Measurements from ENCODE around the gene MARF1.
"Not testable (repeated sequence)": the region's sequence is repeated elsewhere in the genome, so short reads cannot be mapped to it uniquely, and the experiment has no call there.

The MARF1 gene

DNA sequence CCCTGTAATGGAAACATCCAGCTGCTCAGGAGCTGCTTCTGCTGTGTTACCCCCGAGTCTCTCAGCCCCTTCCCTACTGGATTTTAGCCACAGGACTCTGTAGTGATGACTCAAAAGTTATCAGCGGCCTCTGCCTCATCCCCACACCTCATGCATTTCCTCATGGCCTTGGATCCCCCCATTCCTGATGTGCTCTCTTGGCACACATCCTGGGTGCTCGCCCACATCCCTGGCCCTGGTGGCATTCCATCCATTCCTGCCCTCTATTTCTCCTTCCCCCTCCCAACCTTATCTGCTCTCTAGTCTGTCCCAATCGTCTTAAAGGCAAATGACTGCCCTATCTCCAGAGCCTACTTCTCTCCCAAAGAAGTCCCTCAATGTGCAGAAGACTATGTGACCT, 24.6 kb downstream of the MARF1 start:
- DNase-seq = no peak

- DNase-seq = no peak
Observed at GRCh38 chr16:15617901-15618300, 25.1 kb downstream of the MARF1 start.

- DNase-seq = no peak
Observed at GRCh38 chr16:15616475-15617165, 26.3 kb downstream of the MARF1 start.

DNA sequence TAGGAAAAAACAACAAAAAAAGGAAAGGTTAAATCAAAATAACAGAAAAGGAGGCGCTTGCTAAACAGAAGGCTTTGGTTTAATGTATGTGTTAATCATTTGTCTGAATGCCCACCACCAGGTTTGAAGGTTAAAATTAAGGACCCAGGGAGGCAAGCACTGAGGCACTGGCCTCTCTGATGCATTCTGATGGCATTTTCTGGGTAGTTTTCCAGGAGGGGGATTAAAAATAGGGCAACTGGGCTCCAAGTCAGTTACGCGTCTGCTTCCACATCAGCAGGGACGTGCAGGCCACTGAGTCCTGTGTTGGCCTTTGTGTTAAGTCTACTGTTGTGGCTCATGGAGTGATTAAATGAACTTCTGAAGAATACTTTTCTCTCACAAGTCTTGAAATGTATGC, 26.9 kb downstream of the MARF1 start:
- DNase-seq = no peak

- DNase-seq = no peak
Observed at GRCh38 chr16:15613676-15614075, 29.3 kb downstream of the MARF1 start.

DNA sequence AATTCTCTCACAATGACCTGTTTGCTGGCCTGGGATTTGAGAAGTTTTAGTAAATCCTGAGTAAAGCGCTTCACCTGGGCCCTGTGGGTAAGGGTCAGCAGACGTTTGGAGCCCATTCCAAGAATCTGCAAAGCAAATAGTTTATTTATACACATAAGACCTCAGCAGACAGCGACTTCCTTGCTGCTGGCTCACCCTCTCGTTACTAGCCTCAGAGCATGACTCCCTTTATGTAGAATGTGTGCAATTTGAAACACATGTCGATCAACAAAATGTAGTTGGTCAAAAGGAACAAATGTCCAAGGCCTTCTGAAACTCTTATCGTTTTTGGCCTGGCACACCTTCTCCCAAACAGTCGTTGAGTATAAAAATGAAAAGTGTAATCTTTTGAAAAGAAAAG, 31.3 kb downstream of the MARF1 start:
- no peak for DNase-seq

- no peak for DNase-seq
Observed at GRCh38 chr16:15610369-15610871, 32.5 kb downstream of the MARF1 start.

- DNase-seq = no peak
Observed at GRCh38 chr16:15609286-15609649, 33.7 kb downstream of the MARF1 start.

DNA sequence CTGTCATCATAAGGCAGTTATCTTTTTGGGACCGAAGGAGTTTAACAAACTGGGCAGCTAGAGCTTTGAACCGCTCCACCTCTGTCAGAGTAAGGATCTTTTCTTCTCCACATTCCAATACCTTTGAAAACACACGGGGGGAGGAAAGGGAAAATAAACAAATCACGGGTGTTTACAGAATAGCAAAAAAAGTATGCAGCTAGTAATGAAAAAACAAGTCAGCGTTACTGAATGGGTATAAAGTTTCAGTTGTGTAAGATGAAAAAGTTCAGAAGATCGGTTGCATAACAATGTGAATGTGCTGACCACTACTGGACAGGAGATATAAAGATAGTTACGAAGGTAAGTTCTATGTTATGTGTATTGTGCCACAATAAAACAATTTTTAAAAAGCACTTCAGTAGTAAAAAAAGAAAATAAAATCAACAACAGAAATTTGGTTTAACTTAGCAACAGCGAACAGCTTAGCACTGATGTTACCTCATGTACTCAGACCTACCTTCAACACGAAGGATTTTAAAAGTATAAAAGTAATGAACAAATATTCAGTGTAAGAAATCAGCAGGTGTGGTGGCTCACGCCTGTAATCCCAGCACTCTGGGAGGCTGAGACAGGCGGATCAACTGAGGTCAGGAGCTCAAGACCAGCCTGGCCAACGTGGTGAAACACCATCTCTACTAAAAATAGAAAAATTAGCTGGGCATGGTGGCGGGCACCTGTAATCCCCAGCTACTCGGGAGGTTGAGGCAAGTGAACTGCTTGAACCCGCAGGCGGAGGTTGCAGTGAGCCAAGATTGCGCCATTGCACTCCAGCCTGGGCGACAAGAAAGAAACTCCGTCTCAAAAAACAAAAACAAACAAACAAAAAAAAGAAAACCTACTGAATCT, 34.3 kb downstream of the MARF1 start:
- DNase-seq = no peak

GRCh38 chr16:15607700-15608396, 35.1 kb downstream of the MARF1 start:
- DNase-seq = no peak

GRCh38 chr16:15607221-15607699, 35.7 kb downstream of the MARF1 start:
- DNase-seq = not testable (repeated sequence)

DNA sequence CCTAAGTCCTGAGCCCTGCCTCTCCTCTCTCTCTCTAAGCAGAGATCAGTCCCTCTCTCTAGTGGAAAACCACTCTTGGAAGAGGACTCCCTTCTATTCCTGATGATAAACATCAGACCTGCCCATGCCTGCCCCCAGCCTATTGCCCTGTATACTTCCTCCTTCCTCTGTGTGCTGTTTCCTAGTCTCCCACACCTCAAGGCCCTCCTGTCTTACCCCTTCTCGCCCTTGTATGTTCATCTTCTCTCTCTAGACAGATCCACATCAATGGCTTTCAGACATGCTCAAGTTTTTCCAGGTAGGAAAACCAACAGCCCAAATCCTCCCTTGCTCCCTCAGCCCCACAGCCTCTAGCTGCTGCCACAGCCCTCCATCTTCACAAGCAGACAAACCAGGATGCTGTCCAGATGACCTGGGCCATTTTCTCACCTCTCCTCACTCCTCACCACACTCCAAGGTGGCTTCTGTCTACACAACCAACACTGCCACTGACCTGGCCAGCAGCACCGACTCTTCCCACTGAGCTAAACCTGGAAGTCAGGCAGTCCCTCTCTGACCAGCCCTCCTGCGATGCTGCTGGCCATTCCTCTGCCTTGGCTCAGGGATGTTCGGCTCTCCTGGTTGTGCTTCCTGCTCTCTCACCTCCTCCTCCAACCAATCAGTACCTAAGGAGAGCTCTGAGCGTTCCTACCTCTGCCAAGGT, 36.3 kb downstream of the MARF1 start:
- no peak for DNase-seq

GRCh38 chr16:15605839-15606517, 37.0 kb downstream of the MARF1 start:
- DNase-seq = no peak

DNA sequence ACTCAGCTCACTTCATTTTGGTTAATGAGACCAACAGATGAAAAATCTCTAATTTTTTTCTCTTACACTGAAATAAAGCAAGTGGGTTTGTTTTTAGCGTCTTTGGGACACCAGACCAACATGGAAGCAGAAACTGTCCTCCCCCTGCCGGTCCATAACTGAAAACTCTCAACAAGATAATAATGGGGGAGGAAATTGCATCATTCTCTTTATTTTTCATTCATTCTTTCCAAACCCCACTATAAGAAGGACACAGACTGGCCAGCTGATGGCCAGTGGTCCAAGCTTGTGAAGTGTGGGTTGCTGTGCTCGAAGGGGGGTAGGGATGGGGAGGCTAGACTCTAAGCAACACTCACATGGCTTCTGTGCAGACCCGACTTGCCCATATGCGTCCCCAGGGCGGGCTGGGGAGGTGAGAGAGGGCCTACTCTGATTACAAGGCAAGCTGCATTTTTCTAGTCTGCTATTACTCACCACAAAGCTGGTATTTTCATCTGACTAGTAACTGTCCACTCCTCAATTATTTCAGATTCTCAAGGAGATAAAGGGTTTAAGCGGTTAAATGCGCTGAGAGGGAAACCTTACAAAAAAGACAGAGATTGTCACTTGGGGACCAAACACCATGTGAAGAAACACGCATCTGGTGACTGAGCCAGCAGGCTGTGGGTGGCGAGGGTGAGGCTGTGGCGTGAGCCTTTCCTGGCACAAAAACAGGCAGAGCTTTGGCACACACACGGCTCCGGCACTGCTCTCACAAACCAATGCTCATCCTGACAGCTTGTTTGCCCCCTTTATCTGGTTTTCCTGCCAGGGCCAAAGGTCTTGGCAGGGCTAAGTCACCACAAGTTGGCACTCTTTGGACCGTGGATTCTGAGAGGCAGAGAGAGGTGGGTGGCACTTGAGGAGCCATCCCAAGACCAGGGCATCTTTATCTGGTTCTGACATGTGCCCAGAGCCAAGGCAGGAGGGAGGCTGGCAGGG, 38.2 kb downstream of the MARF1 start:
- no peak for DNase-seq

DNA sequence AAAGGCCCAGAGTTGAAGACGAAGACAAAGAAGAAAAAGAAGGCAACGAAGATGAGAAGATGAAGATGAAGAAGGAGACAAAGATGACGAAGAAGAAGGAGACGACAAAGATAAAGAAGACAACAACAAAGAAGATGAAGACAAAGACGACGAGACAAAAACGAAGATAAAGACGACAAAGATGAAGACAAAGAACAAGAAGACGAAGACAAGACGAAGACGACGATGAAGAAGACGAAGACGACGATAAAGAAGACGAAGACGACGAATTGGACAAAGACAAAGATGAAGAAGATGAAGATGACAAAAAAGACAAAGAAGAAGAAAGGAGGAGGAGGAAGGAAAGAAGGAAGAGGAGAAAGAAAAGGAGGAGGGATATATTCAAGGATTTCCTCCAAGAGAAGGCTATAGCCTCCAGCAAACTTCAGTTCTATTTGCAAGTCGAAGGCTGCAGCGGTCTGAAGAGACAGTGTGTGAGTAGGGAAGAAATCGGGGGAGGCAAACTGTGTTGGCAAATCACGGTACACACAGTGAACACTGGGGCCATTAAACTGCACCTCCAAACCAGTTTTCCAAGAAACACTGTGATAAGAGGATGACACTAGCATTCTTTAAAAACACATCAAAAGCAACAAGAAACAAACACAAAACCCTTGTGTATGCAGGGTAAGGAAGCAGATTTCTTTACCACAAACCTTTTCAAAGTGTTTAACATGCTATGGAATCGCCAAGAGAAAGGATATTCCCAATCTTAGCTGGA, 40.5 kb downstream of the MARF1 start:
- DNase-seq = no peak

DNA sequence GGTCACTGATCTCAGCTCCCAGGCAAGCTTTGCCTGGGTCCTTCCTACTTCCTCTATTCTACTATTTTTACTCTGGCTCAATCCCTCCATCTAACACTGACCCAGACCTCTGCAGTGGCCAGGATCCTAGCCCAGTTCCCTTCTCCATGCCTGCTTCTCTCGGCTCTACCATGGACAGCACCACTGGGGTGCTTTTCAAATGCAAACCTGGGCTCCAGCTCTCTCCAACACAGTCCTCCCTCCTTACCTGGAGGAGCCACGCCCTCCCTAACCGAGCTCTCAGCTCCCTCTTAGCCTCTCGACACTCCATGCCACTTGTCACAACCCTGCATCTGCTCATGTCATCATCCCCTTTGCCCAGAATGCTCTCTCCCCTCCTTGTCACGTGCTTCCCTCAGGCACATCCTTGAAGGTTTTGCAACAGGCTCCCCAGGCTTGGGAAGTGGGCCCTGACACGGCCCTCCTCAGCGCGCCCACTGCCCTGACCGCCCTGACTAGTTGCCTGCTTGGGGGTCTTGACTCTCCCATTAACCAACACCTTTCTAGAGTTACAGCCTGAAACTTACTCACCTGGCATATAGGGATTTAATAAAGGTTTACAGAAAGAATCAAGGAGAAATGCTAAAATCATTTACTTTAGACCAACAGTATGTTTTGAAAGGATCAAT, 41.6 kb downstream of the MARF1 start:
- no peak for DNase-seq

DNA sequence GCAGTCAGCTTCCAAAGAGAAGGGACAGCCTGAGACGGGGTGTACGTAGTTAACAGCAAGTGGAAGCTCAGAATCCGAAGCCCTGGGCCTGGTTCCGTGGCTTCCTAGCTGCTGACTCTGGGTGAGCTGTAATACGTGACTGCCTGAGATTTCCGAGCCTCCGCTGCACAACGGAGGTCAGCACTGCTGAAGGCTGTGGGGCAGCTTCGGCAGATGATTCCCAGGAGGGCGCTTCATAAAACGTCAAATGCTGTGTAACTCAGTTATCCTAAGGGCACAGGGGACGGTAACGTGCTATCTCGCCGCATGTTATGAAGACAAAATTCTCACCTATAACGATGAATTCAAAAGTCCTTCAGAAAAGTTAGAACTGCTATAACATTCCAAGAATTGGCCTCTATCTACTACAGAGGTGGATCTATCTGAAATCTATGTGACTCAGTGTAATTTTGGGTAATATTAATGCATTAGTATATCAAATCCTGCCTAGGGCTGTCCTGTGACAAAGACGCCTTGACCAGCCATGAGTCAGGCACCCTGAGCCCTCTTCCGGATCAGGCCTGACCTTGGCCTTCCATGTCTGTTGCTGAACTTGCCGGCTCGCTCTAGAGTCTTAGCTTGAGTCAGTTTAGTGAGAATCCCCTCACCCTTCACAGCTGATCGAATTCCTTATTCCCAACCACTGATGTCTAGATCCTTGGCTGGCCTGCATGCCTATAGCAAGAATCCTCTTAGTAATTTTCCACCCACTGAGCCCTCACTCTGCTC, 43.5 kb downstream of the MARF1 start:
- DNase-seq = no peak

GRCh38 chr16:15598648-15599190, 44.2 kb downstream of the MARF1 start:
- DNase-seq = no peak

Measured in effector CD4-positive, alpha-beta T cell (primary cell).